Hepatocyte (in vitro differentiated cells): ENCODE measurements around the gene CAPZB.

Source experiments
- EZH2 ChIP-seq: fragments of 200-600 bp; sonication (generic); IDR thresholded peaks from 2 replicates; pipeline ENCODE4 v1.6.1; 2016; ENCODE audit warnings: antibody characterized with exemption, mild to moderate bottlenecking, borderline replicate concordance
- TF ChIP-seq, protein P1 (sequence below): fragments of 200-600 bp; sonication (generic); IDR thresholded peaks from 2 replicates; pipeline ENCODE4 v1.5.1; 2016; ENCODE audit warnings: antibody characterized with exemption, mild to moderate bottlenecking; ENCODE audit not compliant: poor library complexity

DNA sequence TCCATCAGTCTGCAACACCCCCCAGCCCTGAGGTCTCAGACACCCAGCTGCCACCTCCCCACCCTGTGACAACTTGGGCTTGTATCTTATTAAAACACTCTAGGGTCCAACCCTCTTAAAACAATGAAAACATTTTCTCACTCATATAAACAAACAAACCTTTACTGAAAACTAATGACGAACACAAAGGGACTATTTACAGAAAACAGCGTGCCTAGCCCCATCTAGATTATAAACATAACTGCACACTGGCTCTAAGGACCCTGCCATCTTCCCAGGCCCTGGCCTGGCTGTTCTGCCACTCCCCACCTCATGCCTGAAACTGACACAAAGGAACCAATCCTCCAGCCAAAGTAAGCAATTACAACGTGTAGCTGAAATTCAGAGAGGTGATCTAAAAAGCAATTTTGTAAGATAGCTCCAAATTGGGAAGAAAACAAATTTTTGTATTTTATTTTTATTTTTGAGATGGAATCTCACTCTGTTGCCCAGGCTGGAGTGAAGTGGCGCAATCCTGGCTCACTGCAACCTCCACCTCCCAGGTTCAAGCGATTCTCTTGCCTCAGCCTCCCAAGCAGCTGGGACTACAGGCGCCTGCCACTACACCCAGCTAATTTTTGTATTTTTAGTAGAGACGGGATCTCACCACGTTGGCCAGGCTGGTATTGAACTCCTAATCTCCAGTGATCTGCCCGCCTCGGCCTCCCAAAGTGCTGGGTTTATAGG, 40.9 kb downstream of the CAPZB start:
- TF ChIP-seq, protein P1, sequence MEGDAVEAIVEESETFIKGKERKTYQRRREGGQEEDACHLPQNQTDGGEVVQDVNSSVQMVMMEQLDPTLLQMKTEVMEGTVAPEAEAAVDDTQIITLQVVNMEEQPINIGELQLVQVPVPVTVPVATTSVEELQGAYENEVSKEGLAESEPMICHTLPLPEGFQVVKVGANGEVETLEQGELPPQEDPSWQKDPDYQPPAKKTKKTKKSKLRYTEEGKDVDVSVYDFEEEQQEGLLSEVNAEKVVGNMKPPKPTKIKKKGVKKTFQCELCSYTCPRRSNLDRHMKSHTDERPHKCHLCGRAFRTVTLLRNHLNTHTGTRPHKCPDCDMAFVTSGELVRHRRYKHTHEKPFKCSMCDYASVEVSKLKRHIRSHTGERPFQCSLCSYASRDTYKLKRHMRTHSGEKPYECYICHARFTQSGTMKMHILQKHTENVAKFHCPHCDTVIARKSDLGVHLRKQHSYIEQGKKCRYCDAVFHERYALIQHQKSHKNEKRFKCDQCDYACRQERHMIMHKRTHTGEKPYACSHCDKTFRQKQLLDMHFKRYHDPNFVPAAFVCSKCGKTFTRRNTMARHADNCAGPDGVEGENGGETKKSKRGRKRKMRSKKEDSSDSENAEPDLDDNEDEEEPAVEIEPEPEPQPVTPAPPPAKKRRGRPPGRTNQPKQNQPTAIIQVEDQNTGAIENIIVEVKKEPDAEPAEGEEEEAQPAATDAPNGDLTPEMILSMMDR: no peak
- TF ChIP-seq EZH2: no peak
